ENCODE data around the gene NUP98. TPM values are rescaled to one million over a fixed set of nuclear protein-coding genes. Genes with fewer than 3 reads are reported as not detected.

Gene NUP98
- polyA plus RNA-seq, 3 donors = 19.6 to 76.2 (median 28.5) TPM

- peak overlapping the region; percentile 92 to 99 (median 96) for H3K27ac Mint-ChIP-seq
- peaks cover 85% of the 10 kb centered on the region for H3K4me1 Mint-ChIP-seq
- H3K27me3 Mint-ChIP-seq (ENCODE audit: low read depth in 3 of 3) = no peaks in the 10 kb centered on the region
- Histone ChIP-seq H4K20me1 (ENCODE audit: insufficient read depth, low read length) (peaks cover 100% of the 10 kb centered on the region), H3K79me2 (ENCODE audit: insufficient read depth, low read length) (peaks cover 100% of the 10 kb centered on the region), H3K4me2 (replicated peaks; ENCODE audit: extremely low read depth, low read length, poor library complexity, severe bottlenecking) (peak overlapping the region; percentile 96), H3K4me1 (ENCODE audit: control insufficient read depth in 1 of 2, insufficient read depth in 2 of 2, low read length in 2 of 2) (peaks cover 79 to 91% of the 10 kb centered on the region in 2 donors), H3K27ac (ENCODE audit: low read depth in 1 of 2, low read length in 2 of 2) (peak overlapping the region; percentile 72 to 97), H3K4me3 (replicated peaks in 1 of 3; ENCODE audit: low read depth in 2 of 3, low read length in 3 of 3) (peak overlapping the region in 1 of 3 experiments; percentile 100), H3K27me3 (ENCODE audit: control insufficient read depth in 2 of 2, insufficient read depth in 2 of 2, low read length in 2 of 2) (no peaks in the 10 kb centered on the region), H3K9me3 (replicated peaks in 1 of 2; ENCODE audit: control insufficient read depth in 1 of 2, insufficient read depth in 1 of 2, low read length in 2 of 2) (no peaks in the 10 kb centered on the region), H3K9ac (ENCODE audit: insufficient read depth, low read length, poor library complexity, severe bottlenecking) (no peak overlapping the region), H3K36me3 (replicated peaks in 1 of 2; ENCODE audit: control insufficient read depth in 1 of 2, insufficient read depth in 2 of 2, low read length in 2 of 2) (peaks cover 45 to 63% of the 10 kb centered on the region in 2 donors), H2AFZ (ENCODE audit: insufficient read depth, low read depth, low read length, poor library complexity, severe bottlenecking) (no peak overlapping the region)
- peak overlapping the region; percentile 31 to 70 for H3K4me3 Mint-ChIP-seq
- peak; percentile 23 to 56 (median 53) for DNase-seq
- H3K9me3 Mint-ChIP-seq = peaks cover 0 to 3% (median 0%) of the 10 kb centered on the region in 7 donors
- TF ChIP-seq, protein P1, sequence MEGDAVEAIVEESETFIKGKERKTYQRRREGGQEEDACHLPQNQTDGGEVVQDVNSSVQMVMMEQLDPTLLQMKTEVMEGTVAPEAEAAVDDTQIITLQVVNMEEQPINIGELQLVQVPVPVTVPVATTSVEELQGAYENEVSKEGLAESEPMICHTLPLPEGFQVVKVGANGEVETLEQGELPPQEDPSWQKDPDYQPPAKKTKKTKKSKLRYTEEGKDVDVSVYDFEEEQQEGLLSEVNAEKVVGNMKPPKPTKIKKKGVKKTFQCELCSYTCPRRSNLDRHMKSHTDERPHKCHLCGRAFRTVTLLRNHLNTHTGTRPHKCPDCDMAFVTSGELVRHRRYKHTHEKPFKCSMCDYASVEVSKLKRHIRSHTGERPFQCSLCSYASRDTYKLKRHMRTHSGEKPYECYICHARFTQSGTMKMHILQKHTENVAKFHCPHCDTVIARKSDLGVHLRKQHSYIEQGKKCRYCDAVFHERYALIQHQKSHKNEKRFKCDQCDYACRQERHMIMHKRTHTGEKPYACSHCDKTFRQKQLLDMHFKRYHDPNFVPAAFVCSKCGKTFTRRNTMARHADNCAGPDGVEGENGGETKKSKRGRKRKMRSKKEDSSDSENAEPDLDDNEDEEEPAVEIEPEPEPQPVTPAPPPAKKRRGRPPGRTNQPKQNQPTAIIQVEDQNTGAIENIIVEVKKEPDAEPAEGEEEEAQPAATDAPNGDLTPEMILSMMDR (IDR thresholded peaks at IDR 0.05) = no peak
- H3K36me3 Mint-ChIP-seq = peaks cover 76 to 84% of the 10 kb centered on the region in 2 donors
- intact Hi-C loops (cut with micrococcal nuclease) = no loop called here
- 0% methylated on average over 1 of the region's 1 CpG for WGBS (ENCODE audit: insufficient coverage)
These were observed 33.4 kb upstream of the NUP98 start for GRCh38 chr11:3830730-3831129.

DNA sequence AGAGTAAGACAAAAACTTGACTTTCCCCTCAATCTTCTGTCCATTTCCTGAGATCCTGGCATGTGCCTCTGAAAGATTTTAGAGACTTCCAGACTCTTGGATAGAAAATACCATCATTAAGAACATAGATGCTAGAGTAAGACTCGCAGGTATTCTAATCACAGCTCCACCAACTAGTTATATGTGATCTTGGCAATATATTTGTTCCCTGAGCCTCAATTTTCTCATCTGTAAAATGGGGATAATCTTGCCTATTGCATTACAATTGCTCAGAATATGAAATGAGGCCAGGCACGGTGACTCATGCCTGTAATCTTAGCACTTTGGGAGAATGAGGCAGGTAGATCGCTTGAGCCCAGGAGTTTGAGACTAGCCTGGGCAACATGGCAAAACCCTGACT, 32.7 kb upstream of the NUP98 start:
- Histone ChIP-seq H4K20me1 (ENCODE audit: insufficient read depth, low read length) (peaks cover 100% of the 10 kb centered on the region), H3K4me3 (replicated peaks in 1 of 3; ENCODE audit: low read depth in 2 of 3, low read length in 3 of 3) (peak overlapping the region in 1 of 3 experiments; percentile 100), H3K27me3 (ENCODE audit: control insufficient read depth in 2 of 2, insufficient read depth in 2 of 2, low read length in 2 of 2) (no peaks in the 10 kb centered on the region), H3K4me2 (replicated peaks; ENCODE audit: extremely low read depth, low read length, poor library complexity, severe bottlenecking) (no peak overlapping the region), H3K79me2 (ENCODE audit: insufficient read depth, low read length) (peaks cover 97% of the 10 kb centered on the region), H3K36me3 (replicated peaks in 1 of 2; ENCODE audit: control insufficient read depth in 1 of 2, insufficient read depth in 2 of 2, low read length in 2 of 2) (peaks cover 52 to 70% of the 10 kb centered on the region in 2 donors), H3K4me1 (ENCODE audit: control insufficient read depth in 1 of 2, insufficient read depth in 2 of 2, low read length in 2 of 2) (peaks cover 79 to 91% of the 10 kb centered on the region in 2 donors), H3K27ac (ENCODE audit: low read depth in 1 of 2, low read length in 2 of 2) (peak overlapping the region; percentile 72 to 97), H2AFZ (ENCODE audit: insufficient read depth, low read depth, low read length, poor library complexity, severe bottlenecking) (no peak overlapping the region), H3K9me3 (replicated peaks in 1 of 2; ENCODE audit: control insufficient read depth in 1 of 2, insufficient read depth in 1 of 2, low read length in 2 of 2) (no peaks in the 10 kb centered on the region), H3K9ac (ENCODE audit: insufficient read depth, low read length, poor library complexity, severe bottlenecking) (no peak overlapping the region)
- no peak overlapping the region for H3K4me3 Mint-ChIP-seq
- no peak for DNase-seq
- H3K9me3 Mint-ChIP-seq = peaks cover 0 to 3% (median 0%) of the 10 kb centered on the region in 7 donors
- H3K27ac Mint-ChIP-seq = peak overlapping the region in 6 of 7 donors; percentile 79 to 99 (median 96)
- peaks cover 85% of the 10 kb centered on the region for H3K4me1 Mint-ChIP-seq
- no peaks in the 10 kb centered on the region for H3K27me3 Mint-ChIP-seq (ENCODE audit: low read depth in 3 of 3)
- peaks cover 71 to 80% of the 10 kb centered on the region in 2 donors for H3K36me3 Mint-ChIP-seq
- 60% methylated on average over 1 of the region's 3 CpGs for WGBS (ENCODE audit: insufficient coverage)
- intact Hi-C loops (cut with micrococcal nuclease) = no loop called here
- TF ChIP-seq, protein P1 (IDR thresholded peaks at IDR 0.05) = no peak

Measured in CD14-positive monocyte (primary cell).